ENCODE measurements around the gene CD69. TPM values are rescaled to one million over a fixed set of nuclear protein-coding genes. Genes with fewer than 3 reads are reported as not detected.

The CD69 gene
- not detected in 5 replicates for total RNA-seq (2022; extraction: Qiagen RNA extraction; ENCODE audit: low read depth)

GRCh38 chr12:9760699-9761418, at the start of gene CD69:
CD69 (minus strand) TSS chr12:9760901; CDS start chr12:9760820, 81 bp downstream.

GRCh38 chr12:9732921-9733461, 27.7 kb downstream of the CD69 start, which contains the start of gene CLECL1:
CLECL1 (minus strand) TSS chr12:9733097.

Other genes starting within 250 kb of the CD69 start
- gene KLRB1, start 153.0 kb downstream of the CD69 start, total RNA-seq (2022; extraction: Qiagen RNA extraction; ENCODE audit: low read depth) = not detected in 5 replicates
- gene CLEC2D, start 91.2 kb downstream of the CD69 start, total RNA-seq (2022; extraction: Qiagen RNA extraction; ENCODE audit: low read depth) = 0.46 to 1.1 TPM (median 0.63 TPM) in 5 replicates
- gene CLECL1, start 27.8 kb downstream of the CD69 start, total RNA-seq (2022; extraction: Qiagen RNA extraction; ENCODE audit: low read depth) = not detected in 5 replicates
- gene KLRF1, start 66.6 kb upstream of the CD69 start, total RNA-seq (2022; extraction: Qiagen RNA extraction; ENCODE audit: low read depth) = not detected in 5 replicates
- gene CLEC2B, start 108.5 kb upstream of the CD69 start, total RNA-seq (2022; extraction: Qiagen RNA extraction; ENCODE audit: low read depth) = 1.4 to 2.0 TPM (median 1.7 TPM) in 5 replicates
- not detected in 5 replicates for gene KLRF2, start 120.6 kb upstream of the CD69 start, total RNA-seq (2022; extraction: Qiagen RNA extraction; ENCODE audit: low read depth)
- gene CLEC2A, start 171.5 kb upstream of the CD69 start, total RNA-seq (2022; extraction: Qiagen RNA extraction; ENCODE audit: low read depth) = not detected in 5 replicates
- not detected in 5 replicates for gene CLEC12A, start 210.5 kb upstream of the CD69 start, total RNA-seq (2022; extraction: Qiagen RNA extraction; ENCODE audit: low read depth)
- not detected in 5 replicates for gene CLEC1B, start 238.2 kb upstream of the CD69 start, total RNA-seq (2022; extraction: Qiagen RNA extraction; ENCODE audit: low read depth)
- gene CLEC12B, start 249.7 kb upstream of the CD69 start, total RNA-seq (2022; extraction: Qiagen RNA extraction; ENCODE audit: low read depth) = not detected in 5 replicates